ENCODE data around the gene HNF1A.
"Not testable (repeated sequence)": the region's sequence is repeated elsewhere in the genome, so short reads cannot be mapped to it uniquely, and the experiment has no call there.

Gene HNF1A

DNA sequence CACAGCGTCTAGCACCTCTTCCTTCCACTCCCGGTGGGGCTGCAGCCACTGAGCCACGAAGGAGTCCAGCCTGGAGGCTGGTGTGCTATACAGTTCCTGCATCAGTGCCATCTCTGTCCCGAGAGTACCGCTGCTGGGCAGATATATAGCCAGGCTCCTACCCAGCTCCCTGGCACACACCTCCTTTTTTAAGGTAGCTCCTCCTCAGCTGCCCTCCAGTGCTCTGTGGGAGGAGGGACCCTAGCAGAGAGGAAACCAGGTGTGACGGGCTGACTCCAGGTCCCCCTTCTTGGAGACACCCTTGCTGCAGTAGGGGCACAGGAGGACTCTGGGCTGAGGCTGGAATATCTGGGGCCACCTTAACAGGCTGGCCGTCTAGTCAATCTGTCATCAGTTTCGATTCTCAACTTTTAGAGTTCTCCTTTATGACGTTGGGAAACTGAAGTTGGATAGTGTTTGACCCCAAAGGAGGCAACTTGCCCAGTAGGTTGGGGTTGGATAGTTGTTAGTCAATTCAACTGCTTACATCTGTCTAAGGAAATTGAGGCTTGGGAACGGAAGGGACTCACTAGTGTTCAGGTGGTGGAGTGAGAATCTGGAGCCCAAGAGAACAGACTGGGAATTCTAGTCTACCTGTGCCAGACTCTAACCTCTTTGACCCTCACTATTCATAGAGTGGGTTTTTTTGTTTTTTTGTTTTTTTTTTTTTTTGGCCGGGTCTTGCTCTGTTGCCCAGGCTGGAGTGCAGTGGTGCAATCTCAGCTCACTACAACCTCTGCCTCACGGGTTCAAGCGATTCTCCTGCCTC is 60.7 kb downstream of the HNF1A start, which contains the start of gene OASL:
TSS of gene OASL (minus strand) at position 386 of the 808 bp plus-strand sequence. CDS start at position 111, 275 bp downstream.
- peak; percentile 15 to 42 for DNase-seq (ENCODE audit: low read depth in 1 of 2, low spot score in 1 of 2)

DNA sequence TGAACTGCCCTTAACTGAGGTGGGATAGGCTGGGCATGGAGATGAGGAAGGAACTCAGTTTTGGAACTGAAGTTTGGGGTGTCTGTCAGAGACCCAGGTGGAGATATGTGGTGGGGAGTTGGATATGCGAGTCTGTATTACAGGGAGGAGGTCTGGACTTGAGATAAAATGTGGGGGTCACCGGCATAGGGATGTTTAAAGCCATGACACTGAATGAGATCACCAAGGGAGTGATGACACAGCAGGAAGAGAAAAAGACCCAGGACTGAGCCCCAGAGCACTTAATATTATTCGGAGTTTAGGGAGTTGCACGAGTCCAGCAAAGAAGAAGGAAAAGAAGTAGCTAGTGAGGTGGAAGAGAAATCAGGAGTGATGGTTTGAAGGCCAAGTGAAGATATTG is 64.7 kb downstream of the HNF1A start:
- no peak for DNase-seq (ENCODE audit: low read depth in 1 of 2, low spot score in 1 of 2)

DNA sequence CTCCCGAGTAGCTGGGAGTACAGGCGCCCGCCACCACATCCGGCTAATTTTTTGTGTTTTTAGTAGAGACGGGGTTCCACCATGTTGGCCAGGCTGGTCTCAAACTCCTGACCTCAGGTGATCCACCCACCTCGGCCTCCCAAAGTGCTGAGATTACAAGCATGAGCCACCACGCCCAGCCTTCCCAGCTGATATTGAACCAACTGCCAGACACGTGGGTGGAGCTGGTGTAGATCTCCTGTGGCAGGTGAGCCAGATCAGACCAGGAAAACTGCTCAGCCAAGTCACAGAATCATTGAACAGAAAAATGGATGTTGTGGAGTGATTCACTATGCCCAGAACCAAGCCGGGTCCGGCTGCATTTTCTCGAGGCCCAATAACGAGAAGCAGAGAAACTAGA is 69.1 kb downstream of the HNF1A start:
- not testable (repeated sequence) for DNase-seq (ENCODE audit: low read depth in 1 of 2, low spot score in 1 of 2)

DNA sequence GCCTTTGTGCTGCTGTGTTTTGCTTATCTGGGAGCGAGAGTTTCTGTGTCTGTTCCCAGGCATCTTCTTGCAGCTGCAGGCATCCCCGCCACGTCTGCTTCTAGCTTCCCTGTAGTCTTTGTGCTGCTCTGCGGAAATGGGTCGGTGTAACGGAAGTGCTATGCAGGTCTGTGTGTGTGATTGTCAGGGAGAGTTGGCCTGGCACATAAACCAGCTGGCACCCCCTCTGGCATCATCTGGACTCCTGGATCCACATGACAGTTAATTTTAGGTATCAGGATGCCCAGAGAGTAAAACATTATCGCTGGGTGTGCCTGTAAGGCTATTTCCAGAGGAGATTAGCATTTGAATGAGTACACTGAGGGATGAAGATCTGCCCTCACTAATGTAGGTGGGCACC is 70.1 kb downstream of the HNF1A start:
- no peak for DNase-seq (ENCODE audit: low read depth in 1 of 2, low spot score in 1 of 2)

DNA sequence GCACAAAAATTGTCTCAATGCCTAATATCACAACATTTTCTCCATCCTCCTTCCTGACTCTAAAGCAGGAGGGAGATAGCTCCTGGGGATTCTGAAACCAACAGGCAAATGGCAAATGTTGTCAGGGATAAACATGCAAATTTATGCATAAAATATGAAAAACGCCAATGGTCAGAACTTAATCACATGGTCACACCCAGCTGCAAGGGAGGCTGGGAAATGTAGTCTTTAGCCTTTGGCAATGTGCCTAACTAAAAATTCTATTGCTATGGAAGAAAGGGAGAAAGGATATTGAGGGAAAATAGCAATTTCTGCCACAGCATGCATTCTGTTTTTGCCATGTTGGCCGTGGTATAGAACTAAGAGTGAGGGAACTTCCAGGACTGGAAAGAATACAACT is 72.4 kb downstream of the HNF1A start:
- no peak for DNase-seq (ENCODE audit: low read depth in 1 of 2, low spot score in 1 of 2)
